COR-L47 (cell line): Measurements from ENCODE around the gene PHLDA3.
"Not testable (repeated sequence)": the region's sequence is repeated elsewhere in the genome, so short reads cannot be mapped to it uniquely, and the experiment has no call there.

Source experiments
- DNase-seq: peaks from one replicate; lab custom pipeline; 2025; lab: John Stamatoyannopoulos, UW

The PHLDA3 gene

DNA sequence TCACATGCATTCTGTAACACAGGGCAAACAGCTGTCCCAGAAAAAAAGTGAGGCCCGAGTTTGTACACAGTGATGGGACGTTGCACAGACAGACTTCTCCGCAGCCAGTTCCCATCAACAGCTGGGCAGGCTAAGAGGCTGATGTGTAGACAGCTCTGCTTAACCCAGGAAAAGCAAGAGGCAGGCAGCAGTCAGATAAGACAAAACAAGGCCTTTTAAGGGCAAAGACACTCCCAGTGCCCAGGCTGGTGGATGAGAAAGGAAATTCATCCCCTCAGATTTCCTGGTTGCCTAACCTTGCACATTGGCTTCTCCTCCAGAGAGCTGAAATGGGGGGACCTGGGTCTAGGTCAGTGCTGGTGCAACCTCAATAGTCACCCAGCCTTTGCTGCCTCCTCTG, 17.2 kb upstream of the PHLDA3 start:
- no peak for DNase-seq

DNA sequence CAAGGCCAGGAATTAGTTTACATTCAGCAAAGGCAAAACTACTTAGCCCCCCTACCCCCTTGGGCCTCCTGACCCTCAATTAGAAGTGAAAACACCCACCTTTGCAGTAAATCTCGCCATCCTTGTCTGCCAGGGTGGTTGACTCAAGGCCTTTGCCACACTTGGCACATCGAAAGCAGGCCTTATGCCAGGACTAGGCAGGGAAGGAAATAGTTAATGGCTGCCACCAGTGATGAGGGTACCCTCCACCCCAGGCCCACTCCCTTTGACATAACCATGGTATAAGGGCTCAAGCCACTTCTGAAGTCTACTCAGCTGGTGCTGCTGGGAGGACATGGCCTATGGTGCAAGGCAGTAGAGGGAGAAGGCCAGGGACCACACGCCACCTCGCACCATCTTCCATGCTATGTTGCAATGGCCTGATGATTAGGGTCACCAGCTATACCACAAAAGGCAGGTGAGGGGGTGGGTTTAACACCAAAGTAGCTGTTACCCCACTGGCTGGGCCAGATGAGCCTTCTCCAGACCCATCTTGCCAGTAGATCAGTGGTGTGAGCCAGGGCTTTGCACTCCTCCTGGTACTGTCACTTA, 16.3 kb upstream of the PHLDA3 start:
- DNase-seq: no peak

DNA sequence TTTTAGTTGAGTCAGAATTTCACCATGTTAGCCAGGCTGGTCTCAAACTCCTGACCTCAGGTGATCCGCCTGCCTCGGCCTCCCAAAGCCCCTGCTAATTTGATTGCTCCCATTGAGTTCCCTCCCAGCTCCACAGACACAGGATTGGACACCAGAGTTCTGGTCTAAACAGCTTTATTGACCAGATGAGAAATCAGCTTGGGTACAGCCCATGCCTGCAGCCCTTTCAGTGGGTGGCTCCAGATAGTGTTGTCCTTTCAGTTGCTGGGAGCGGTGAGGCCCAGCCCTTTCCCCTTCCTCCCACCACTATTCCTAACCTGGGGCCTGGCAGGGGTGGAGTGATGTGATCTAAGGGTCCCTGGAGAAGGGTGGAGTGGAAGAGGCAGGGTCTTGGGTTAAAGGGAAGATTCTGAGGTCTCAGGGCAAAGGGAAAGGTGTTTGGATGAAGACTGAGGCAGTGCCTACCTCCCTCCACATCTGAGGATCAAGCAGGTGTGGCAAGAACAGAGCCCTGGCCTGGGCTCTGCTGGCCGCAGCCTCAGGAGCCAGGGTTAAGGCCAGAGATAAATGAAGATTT, 14.5 kb upstream of the PHLDA3 start:
- DNase-seq: no peak

DNA sequence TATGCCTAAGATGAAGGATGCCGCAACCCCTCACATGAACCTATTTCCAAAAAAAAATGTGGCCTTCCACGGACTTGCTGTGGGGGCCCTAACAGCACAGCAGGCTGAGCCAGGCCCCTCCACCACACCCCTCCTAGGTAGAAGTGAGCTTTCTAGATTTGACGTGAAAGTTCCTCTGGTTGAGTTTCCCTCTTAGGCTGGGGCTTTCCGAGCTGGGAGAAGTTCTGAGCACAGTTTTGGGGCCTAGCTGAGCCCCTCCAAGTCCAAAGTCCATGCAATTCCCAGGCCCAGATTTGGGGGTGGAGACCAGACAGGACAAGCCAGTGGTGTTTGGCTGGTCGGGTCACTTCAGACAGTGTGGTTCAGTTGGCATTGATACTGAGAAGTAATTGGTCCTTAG, 13.8 kb upstream of the PHLDA3 start:
- DNase-seq: no peak

DNA sequence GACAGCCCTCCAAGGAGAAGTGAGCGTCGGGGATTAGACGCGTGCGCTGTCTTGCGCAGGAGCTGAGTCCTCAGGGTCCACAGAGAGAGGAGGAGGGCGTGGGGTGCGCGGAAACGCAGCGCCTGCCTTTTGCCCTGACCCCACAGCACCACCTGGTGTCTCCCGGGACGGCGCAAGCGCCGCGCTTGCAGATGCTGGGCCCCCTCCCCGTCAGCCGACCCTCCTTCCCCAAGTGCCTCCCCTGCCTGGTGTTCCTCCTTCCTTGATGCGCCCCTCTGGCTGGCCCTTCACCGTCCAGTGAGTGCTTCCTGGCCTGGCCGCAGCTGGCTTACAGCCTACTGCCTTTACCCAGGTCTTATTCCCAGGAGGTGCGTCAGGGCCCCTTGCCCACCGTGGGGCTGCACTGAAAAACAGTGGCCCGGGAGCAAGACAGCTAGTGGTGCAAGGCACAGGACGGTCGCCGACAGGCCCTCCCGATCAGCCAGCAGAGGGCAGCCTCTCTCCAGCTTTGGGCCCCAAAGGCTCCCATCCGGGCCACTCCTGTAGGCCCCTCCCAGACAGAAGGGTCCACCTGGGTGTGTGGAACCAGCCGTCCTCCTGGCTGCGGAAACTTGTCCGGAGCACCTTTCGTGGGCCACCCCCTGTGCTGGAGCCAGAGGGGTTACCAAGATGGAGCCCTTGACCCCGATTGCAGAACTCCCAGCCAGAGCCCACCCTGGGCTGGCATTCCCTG, 12.9 kb upstream of the PHLDA3 start:
- DNase-seq: peak; percentile 78

DNA sequence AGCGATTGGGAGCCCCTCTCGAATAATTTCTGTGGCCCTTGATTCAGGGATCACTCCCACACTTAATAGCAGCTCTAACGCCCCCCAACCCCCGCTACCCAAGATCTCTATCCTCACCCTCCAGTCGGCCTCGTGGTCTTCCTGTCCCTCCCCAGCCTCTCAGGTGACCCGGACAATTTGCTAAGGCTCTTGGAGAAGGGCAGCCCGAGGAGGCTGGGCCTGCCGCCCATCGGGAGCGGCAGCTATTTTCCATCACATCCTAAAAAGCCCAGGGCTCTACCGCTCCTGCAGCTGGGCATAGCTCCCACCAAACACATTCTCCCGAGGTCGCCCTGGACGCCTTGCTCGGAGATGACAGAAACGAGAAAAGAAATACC, 12.0 kb upstream of the PHLDA3 start:
- DNase-seq: no peak

DNA sequence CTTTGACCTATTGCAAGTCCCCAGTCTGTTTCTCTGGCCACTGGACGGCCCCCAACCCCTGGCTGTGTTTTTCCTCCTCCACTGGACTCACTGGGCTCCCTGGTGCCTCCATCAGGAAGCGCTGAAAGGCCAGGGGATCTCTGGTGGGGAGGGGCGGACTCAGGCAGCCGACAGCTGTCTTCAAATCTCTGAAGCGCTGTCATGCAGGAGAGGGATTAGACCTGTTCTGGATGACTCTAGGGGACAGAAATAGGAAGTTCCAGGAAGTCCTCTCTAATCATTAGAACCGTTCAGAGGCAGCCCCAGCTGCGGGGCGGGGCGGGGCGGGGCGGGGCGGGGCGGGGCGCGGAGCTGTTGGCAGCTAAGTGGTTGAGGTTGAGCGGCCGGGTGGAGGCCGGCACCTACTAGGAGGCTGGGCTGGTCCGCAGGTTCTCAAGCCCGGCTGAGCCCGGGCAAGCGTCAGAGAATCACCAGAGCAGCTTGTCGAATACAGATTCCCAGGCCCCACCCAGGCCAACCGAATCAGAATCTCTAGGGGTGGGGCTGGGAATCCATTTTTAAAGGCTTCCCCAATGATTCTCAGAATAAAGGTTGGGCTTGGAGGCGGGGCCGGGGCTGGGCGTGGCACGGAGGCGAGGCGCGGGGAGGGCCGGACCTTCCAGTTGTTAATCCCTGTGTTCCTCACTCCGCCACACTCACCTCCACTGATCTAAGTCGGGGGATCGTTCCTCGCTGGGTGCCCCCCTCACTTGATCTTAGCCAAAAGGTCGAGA, 11.4 kb upstream of the PHLDA3 start:
- DNase-seq: peak; percentile 70

DNA sequence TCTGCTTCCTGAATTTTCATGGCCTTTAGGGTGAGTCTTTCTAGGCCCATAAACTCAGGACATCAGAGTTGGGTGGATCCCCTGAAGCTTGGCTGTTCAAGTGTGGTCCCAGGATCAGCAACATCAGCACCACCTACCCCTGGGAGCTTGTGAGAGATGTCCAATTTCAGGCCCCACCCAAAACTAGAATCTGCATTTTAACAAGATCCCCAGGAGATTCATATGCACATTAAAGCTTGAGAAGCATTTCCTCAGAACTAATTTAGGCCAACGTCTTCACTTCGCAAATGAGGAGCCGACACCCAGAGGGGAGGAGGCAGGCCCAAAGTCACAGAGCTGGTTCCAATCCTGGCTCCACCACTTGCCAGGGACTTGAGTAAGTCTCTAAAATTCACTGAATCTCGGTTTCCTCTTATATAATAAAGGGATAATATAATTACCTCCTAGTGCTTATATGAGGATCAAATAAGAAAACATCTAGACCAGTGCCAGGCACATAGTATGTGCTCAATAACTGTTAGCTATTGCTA, 10.3 kb upstream of the PHLDA3 start:
- DNase-seq: no peak

DNA sequence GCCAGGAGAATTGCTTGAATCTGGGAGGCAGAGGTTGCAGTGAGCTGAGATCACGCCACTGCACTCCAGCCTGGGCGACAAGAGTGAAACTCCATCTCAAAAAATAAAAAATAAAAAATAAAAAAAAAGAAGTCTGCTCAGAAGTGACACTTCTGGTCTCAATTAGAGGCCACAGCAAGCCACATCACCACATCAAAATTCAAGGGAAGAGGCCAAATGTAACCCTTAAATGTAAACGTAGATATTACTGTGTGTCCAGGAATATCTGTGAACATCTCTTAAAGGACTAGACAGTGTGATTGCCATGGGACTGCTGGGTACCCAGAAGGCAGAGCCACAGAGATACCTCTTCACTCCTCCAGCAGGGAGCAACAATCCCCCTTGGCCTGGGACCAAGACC, 9.7 kb upstream of the PHLDA3 start:
- not testable (repeated sequence) for DNase-seq

DNA sequence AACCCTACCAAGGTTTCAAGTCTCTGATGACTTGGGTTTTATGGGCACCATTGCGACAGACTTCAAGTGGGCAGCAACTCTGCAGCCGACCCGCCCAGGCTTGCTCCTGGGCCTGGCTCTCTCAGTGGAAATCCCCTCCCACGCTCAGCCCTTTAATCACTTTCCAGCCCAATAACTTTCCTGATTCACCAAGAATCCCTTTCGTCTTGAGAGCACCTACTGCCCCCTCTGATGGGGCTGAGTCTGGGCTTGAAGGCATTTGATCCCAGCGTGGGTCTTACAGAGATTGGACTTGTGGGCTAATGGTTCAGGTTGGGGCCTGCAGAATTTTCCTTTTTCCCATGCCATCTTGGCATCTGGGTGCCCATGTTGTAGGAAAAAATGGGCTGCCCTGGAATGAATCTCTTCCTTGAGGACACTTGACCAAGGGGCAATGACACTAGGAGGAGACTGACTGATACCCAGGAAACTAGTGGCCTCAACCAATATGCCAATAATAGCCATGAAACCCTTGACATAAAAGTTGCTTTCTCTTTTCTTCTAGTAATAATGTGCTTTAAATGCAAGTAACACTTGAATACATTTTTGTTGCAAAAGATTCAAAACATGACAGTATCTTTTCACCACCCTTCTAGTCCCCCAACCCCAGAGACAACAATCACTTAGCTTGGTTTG, 7.8 kb upstream of the PHLDA3 start:
- DNase-seq: no peak

DNA sequence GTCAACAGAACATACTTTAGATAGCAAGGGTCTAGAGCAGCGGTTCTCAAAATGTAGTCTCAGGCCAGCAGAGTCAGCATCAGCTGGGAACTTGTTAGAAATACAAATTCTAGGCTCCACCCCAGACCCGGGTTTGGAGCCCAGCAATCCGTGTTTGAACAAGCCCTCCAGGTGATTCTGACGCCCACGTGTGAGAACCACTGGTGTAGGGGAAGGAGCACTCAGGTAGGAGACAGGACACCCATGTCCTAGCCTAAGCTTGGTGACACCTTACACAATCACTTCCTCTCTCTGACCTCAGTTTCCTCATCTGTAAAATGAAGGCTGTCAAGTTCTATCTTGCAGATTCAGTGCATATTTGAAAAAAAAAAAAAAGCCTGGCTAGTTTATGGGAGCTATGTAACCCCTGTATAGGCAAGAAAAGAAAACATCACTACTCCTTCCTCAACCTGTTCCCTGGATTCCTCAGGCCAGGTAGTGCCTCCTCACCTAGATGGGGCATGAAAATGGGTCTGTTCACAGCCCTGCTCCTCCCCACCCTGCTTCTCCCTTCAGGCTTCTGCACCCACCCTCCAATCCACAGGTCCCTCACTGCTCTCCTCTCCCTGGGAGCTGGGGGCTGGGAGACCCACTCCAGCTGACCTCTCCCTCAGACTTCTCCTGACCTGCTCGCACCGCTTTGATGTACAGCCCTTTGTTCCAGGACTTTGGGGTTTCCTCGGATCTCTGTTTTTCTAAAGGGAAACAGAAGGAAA, 7.1 kb upstream of the PHLDA3 start:
- no peak for DNase-seq

DNA sequence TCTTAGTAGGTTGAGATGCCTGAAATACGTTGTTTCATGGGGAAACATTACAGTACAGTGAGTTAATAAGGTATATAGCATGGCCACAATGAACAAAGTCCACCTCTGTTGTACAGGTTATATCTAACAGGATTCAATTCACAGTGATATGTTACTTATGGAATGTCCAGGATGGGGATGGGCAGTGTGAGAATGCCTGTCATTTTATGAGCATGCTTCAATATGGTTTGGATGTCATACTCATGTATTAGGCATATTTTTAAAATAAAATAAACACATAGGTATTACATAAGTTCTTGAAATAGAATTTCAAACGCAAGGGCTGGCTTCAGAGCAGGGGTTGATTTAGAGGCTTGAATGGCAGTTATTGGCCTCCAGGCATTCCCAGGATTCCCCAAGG, 6.1 kb upstream of the PHLDA3 start:
- DNase-seq: no peak

DNA sequence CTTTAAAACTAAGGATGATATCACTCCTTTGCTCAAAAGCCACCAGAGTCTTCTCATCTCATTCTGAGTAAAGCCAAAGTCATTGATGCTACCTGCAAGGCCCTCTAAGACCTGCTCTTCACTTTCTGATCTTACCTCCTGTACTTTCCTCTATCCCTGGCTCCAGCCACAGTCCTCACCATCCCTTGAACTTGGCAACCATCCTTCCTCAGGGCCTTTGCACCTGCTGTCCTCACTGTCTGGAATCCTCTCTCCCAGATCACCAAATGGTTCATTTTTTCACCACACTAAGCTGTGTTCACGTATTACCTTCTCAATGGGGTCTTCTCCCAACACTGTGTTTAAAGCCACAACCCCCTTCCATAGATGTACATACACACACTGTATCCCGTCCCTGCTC, 4.3 kb upstream of the PHLDA3 start:
- DNase-seq: no peak

DNA sequence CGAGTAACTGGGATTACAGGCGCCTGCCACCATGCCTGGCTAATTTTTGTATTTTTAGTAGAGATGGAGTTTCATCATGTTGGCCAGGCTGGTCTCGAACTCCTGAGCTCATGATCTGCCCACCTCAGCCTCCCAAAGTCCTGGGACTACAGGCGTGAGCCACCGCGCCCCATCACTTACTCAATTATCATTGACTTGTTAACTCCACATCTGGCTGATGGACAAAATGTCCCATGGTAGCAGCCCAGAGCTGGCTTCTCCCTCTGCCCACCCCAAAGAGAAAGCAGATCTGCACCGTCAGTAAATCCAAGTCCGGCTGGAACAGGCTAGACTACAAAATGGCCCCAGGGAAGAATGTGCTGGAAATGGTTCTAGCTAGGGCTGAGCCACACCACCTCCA, 3.3 kb upstream of the PHLDA3 start:
- not testable (repeated sequence) for DNase-seq

DNA sequence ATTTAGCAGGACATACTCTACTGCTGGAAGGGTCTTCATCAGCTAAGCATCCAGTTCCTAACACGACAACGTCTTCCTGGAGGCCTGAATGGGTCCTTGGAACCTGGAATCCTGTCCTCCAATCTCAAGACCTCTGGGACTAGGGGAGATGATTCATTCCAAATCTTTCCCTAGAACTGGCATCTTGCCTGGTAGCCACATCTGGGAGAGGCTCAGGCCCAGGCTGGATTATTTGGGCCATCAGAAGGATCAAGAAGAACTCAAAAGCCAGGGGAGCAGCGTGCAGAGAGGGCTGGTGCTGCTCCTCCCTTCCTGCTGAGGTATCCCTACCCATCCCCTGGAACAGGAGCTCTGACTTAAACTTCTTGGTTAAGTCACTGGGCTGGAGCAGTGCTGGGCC, 2.8 kb upstream of the PHLDA3 start:
- DNase-seq: no peak

DNA sequence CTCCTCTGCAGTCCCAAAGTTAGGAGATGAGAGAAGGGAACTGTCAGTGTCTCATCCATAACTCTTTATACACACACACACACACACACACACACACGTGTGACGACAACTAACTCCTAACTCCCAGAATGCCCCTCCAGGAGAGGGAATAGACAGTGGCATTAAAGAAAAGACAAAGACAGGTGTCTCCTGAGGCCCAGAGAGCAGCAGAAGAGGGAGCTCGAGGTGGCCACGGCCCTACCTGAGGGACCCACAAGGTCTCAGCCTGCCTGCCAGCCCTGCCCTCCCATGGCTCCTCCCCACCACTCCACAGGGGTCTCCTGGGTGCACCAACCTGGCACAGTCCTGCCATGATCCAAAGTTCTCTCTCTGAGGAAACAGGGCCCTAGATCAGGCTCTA, 1.6 kb upstream of the PHLDA3 start:
- no peak for DNase-seq

DNA sequence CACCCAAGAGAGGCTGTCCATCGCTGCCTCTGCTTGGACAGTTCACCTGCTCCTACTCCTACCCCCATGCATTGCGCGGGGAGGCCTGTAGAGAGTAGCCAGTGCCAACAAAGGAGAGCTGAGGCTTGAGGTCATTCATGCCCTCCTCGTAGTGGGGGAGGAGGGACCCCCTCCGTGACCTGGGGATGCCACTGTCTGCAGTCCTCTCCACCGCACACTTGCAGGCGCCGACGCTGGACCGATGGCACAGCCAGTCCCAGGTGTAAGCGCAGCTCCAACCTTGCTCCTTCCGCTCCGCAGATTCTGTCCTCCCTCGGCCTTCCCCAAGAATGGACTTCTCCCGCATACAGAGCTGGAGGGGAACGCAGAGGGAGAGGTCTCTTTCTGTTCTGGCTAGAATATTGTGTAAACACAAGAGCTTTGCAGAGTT, 672 bp upstream of the PHLDA3 start:
- no peak for DNase-seq

DNA sequence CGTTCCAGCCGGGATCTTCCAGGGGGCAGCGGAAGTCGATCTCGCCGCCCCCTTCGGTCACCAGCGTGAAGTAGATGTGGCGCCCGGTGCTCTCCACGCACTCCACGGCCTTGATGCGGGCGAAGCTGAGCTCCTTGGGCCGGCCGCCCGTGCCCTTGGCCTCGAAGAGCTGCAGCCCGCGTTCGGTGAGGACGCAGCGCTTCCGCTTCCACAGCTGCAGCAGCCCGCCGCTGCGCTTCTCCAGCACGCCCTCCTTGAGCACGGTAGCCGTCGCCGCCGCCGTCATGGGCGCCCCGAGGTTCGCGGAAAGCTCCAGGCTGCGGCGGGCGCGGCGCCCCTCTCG, 516 bp downstream of the PHLDA3 start:
- DNase-seq: no peak

DNA sequence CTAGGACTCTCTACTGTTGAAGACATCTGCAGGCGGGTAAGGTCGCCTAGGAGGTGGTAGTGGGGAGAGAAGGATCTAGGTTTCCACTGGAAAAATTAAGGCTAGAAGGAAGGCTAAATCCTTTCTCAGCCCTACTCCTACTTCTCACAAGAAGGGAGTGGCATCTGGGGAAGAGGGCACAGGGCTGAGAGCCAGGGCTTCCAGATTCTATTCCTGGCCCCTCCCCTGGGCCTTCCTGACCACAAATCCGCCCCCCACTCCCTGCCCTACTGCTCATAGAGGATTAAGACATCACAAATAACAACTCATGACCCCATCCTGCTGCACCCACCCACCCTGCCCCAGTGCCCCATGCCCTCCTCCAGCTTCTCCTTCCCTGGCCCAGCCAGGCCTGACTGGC, 2.5 kb downstream of the PHLDA3 start:
- DNase-seq: no peak

DNA sequence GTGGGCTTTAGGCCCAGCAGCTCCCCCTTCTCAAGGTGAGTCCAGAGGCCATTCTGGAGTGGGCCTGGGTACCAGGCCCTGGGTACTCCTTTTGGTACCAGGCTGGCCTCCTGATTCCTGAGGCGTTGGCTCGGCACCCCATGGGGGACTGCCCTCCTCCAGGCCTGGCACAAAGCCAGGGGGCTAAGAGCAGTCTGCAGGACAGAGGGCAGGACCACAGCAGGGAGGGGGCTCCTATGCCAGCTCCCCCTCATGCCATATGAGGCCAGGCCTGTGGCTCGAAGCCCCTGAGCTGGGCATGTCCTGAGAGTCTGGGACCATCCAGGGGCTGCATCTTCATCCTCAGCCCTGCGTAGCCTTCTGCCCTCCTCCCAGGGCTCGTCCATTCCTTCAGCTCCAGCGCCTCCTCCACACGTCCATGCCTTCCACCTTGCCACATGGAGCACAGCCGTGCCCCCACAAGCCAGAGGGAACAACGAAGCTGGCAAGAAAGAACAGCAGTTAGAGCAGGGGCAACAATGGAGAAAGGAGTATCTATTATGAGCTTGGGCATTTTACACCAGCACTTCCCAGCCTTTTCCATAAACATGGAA, 3.2 kb downstream of the PHLDA3 start:
- DNase-seq: no peak

DNA sequence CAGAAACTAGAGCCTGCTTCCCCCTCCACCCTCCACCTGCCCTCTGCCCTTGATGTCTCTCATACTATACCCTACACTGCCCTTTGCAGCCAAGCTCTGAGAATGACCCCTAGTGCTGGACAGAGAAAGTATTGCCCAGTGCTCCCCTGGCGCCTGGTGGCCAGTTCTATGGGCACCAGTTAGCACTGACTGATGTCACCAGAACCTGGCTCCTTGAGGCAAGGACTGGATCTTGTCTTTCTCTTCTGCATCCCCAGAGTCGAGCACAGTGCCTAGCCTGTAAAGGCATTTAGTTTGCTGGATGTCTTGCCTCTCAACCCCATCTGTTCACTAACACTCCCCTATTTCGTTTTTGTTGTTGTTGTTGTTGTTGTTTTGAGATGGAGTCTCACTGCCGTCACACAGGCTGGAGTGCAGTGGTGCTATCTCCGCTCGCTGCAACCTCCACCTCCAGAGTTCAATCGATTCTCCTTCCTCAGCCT, 5.9 kb downstream of the PHLDA3 start:
- no peak for DNase-seq
